ENCODE data around the gene TMEM53.

- no peak for TF ChIP-seq POLR2A (IDR thresholded peaks at IDR 0.05)
- TF ChIP-seq CTCF (IDR thresholded peaks at IDR 0.05), result peak in 1 of 6 experiments; percentile 0
These were observed 20.9 kb downstream of the TMEM53 start for GRCh38 chr1:44653107-44653964.
